Urothelium cell line (cell line): ENCODE data around the gene ING3.

Experiments
- DNase-seq: peaks from one replicate; pipeline ENCODE4 v3.0.0; 2011; ENCODE audit warnings: low spot score, mixed read lengths
- FAIRE-seq: peaks from 2 replicates; lab custom pipeline; 2011; peaks lifted over from hg19 to GRCh38; lab: Jason Lieb, UNC

Gene ING3, protein sequence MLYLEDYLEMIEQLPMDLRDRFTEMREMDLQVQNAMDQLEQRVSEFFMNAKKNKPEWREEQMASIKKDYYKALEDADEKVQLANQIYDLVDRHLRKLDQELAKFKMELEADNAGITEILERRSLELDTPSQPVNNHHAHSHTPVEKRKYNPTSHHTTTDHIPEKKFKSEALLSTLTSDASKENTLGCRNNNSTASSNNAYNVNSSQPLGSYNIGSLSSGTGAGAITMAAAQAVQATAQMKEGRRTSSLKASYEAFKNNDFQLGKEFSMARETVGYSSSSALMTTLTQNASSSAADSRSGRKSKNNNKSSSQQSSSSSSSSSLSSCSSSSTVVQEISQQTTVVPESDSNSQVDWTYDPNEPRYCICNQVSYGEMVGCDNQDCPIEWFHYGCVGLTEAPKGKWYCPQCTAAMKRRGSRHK

DNA sequence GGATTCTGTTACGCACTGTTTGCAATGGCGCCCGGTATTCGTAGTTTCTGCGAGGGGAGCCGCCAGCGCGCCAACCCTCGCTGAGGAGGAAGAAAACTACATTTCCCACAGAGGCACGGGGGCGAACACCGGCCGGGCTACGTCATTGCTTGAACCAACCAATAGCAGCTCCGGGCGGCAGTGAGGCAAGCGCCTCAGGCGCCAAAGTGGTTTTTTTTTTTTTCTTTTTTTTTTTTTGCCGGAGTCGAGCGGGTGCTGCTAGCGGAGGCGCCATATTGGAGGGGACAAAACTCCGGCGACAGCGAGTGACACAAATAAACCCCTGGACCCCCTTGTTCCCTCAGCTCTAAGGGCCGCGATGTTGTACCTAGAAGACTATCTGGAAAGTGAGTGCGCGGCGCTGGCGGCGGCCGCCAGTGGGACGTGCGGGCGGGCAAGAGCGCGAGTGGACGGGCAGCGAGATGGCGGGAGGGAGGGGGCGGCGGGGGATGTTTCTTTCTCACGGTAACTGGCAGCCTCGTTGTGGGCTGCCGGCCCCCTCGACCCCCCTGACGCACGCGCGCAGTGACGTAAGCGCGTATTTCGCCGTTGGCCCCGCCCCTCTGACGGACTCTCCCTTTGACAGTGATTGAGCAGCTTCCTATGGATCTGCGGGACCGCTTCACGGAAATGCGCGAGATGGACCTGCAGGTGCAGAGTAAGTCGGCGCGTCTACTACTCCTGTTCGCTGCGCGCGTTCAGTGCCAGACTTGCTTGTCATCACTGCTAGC is at the start of gene ING3:
ING3 (plus strand) TSS at position 239 of the 770 bp plus-strand sequence; CDS start at position 359, 120 bp downstream.
- no peak for FAIRE-seq
- DNase-seq, result peak; percentile 87

DNA sequence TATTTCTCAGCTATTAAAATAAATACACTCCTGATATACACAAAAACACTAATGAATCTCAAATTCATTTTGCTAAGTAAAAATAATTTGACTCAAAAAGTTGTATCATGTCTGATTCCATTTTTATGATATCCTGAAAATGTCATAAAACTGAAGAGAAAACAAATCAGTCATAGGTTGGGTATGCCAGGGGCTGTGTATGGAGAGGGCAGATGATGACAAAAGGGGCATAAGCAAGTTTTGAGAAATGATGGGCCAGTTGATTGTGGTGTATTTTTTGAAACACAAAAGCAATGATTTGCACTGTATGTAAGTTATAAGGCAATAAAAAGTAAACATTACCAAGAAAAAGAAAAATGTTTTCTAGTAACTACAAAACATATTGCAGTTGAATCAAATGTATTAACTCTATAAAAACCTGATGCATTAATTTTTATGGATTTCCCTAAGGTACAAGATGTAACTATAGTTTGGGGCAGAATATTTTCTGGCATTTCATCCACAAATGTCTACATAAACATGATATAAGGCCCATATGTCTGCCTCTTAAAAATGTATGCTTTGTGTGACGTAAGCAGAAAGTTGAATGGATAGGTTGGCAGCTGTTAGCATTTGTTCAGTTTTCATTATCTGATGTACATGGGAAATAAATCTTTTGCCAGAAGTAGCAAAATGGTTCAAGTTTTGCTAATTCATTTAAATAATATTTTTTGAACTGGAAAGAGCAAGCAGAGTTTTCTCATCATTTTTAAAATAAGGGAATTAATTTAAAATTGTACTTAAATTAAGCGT is 35.1 kb upstream of the ING3 start:
- FAIRE-seq (no peak), DNase-seq (no peak)

DNA sequence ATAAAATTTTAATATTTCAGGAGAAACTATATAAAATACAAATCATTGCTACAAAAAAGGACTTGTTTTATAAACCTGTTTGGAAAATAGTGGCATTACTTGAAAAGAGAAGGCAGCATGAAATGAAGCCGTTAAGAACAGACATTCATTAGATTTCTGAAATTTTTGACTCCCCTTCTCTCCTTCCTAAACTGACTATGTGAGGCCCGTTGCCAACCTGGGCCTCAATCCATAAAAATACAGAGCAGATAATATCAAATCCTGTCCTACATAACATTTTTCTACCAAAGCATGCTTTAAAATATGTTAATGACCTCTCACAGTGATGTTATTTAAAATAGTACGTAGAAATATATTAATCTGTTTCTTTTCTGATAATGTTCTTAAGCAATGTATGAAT is 34.5 kb upstream of the ING3 start:
- DNase-seq (no peak), FAIRE-seq (no peak)

DNA sequence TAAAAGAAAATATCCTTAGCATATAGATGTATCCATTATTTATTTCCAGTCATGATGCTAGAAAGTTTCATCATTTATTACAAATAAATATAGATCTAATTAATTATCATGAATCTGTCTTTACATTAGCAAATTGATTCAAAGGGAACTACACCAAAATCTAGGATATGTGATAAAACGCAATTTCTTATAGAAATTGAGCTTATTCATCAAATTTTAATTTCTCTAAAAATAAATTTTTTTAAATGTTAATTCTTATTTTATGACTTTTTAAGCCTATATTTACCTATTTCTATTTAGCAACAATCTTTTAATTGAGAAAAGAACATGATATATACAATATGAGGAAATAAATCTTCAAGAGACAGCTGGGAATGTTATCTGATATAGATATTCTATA is 34.0 kb upstream of the ING3 start:
- FAIRE-seq, result no peak

GRCh38 chr7:120919466-120919865 is 31.1 kb upstream of the ING3 start:
- DNase-seq, result no peak

More for the DNA sequence above, 34.0 kb upstream of the ING3 start:
- DNase-seq, result no peak

DNA sequence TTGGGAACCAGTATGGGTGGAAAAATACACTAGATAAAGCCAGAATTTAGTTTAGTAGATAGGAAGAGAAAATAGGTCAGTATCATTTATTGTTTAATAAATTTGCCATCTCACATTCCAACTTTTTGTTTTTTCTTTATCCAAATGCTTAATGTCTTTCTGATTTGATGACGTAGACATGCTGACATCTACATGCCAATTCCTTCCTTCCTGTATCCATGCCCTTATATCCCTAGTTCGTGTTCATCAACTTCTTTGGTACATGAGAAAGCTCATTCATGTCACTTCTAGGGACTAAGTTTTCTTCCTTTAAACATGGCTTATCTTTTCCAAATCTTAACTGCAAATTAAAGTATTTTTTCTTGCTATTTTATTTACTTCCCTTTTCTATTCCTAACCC is 30.5 kb upstream of the ING3 start:
- no peak for FAIRE-seq

More at GRCh38 chr7:120919466-120919865, 31.1 kb upstream of the ING3 start:
- FAIRE-seq, result no peak

DNA sequence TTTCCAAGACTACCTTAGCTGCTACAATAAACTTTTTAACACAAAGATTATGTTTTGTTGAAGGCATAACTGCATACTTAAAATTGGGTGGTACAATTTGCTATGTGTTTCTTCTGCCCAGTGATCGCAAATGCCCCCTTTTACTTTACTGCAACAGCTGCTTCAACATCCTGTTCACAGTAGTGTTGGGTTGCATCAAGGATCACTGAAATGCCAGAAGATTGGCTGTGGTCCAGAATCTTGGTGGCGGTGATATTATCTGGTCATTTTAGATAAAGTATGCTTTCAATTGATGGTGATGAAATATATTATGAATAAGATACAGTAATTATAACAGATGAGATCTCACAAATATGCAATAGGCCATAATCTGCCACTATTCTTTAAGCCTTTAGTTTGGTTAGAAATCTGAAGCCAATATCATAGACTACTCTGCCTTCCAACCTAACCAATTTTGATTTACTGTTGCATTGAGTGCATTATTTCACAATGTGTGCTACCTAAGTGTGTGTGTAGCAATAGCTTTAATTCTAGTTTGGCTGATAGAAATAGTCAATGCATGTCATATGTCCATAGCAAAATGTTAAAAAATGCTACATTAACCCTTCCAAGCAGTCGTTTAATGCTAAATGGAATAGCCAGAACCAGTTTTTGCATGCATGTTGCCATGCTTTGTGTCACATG is 29.8 kb upstream of the ING3 start:
- DNase-seq (no peak), FAIRE-seq (no peak)

More for the DNA sequence above, 30.5 kb upstream of the ING3 start:
- no peak for DNase-seq

DNA sequence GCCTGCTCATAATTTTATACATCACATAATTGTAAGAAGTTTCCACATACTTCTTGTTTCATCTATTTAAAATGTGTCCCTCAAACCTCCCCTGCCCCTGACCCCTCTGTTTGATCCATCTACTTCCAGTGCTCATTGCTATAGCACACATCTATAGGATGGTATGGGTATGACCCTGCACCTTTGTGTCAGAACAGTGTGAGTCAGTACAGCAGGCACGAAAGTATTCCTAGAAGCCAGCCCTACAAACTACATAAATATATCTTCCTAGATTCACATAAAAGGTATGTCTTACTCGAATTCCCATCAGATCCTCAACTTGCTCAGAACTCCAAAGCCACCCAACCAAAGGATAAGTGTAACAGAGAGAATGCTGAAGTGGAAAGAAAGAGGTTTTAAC is 25.7 kb upstream of the ING3 start:
- FAIRE-seq (no peak), DNase-seq (no peak)

DNA sequence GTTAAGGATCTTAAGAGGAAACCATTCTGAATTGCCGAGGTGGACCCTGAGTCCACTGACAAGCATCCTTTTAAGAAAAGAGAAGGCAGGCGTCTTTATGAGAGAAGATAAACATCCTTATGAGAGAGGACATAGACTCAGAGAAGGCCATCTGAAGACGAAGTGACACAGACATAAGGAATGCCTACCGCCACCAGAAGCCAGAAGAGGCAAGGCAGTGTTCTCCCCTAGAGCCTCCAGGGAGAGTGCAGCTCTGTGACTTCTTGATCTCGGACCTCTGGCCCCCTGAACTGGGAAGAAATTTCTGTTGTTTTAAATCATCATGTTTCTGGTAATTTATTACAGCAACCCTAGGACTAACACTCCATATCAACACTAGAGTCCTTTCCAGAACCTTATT is 25.2 kb upstream of the ING3 start:
- DNase-seq (no peak), FAIRE-seq (no peak)

DNA sequence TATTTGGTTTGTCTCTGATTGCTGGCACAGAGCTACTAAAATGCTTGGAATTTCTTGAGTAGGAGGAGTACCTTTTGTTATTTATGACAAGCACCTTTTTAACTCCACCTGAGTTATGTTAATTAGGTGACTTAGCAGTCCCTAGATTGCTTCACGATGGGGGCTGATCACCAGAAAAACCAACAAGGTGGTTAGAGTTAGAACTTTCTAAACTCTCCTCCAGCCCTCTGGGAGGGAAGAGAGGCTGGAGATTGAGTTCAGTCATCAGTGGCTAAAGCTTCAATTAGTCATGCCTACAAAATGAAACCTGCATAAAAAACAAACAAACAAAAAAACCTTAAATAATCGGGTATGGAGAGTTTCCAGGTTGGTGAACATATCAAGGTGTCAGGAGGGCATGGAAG is 23.6 kb upstream of the ING3 start:
- no peak for DNase-seq
- no peak for FAIRE-seq

DNA sequence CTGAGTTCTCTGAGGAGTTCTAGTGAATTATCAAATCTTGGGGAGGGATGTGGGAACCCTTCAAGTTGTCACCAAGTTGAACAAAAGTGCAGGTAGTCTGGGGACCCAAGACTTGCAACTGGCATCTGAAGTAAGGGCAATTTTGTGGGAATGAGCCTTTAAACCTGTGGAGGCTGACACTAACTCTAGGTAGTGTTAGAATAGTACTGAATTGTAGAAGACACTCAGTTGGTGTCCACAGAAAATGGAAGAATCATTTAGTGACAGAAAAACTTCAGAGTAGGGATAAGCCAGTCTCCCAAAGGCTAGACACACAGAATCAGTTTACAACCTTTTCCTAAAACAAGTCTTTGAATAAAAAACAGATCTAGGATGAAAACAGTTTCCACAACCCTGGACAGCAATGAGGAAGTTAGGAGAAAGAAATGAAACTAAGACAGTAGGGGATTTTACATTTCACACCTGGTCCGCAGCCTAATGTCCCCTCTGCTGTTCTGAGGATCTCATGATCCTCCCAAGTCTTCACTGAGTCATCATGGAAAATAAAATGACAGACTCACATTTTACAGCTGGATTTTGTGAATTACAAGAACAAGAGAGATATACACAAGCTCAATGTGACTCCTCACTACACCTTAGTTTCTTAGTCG is 23.0 kb upstream of the ING3 start:
- FAIRE-seq, result no peak

GRCh38 chr7:120931243-120931642 is 19.3 kb upstream of the ING3 start:
- DNase-seq, result no peak
- no peak for FAIRE-seq

More for the DNA sequence above, 23.0 kb upstream of the ING3 start:
- DNase-seq, result no peak

- DNase-seq, result no peak
- no peak for FAIRE-seq
These were observed 17.1 kb upstream of the ING3 start for GRCh38 chr7:120933475-120933874.

DNA sequence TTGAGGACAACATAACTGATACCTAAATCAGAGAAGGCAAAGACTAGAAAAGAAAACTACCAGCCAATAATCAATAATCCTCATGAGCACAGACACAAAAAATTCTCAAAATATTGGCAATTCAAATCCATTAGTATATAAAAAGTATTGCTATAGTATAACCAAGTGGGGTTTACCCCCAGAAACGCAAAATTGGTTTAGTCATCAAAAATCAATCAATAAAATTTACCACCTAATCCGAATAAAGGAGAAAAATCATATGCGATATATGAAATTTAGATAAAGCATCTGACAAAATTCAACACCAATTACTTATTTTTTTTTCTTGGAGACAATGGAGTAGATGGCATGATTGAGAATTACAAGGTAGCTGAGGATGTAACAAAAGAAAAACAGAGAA is 11.2 kb upstream of the ING3 start:
- FAIRE-seq (no peak), DNase-seq (no peak)

DNA sequence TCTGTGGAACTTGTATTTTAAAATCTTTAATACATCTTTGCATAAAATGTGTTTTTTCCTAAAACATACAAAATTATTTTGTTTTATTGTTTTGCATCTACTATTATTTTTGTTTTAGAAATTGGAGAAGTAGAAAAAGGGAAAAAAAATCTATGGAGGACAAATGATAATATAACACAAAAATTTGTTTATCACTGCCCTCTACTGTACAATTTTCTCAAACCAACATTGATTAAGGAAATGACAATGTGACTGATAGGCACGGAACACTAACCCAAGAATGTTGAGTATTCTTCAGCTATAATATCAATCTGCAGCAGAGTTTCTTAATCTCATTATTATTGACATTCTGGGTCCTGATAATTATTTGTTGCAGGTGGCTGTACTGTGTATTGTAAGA is 9.5 kb upstream of the ING3 start:
- DNase-seq, result peak; percentile 2
- no peak for FAIRE-seq

- no peak for FAIRE-seq
- no peak for DNase-seq
These were observed 8.7 kb upstream of the ING3 start for GRCh38 chr7:120941856-120942255.

DNA sequence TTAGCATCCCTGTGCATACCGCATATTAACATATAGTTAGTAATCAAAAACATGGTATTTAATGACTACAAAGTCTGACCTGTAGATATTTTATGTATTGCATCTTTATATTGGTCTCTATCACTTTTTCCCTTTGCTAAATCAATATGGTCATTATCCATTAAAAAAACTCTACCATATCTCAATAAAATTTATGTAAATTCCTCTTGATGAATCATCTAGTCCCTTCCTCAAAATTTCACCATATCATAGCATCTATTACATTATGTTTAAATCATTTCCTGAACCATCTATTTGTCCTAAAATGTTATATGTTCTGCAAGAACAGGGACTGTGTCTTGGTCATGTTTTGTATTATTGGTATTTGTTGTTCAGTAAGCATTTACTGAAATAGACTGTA is 7.7 kb upstream of the ING3 start:
- FAIRE-seq, result no peak

DNA sequence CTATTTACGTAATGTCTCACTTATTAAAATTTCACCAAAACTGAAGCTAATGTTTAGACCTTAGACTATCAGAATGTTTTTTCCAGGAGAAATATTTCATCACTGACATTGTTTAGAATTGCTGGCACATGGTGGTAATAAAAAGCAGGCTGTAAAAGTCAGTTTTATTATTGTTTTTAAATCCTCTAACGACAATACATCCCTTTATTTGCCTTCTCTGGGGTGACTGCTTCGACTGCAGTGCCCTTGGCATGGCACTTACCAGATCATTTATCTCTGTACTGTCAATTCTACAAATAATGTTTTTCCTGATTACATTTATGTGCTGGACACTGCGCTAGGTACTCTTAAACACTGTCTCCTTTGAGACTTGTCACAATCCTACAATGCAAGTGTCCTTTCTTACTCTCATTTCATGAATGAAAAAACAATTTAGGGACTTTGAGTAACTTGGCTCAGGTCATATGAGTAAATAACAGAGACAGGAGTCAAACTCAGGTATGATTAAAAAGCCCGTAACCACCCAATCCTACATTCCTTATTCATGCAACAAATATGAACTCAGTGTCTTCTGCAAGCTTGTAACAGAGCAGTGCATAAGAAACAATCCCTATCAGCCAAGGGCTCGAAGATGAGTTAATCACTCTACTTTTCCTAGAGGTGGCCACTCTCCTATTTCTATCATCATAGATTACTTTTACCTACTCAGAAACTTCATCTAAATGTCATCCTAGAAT is 5.6 kb upstream of the ING3 start:
- no peak for DNase-seq
- no peak for FAIRE-seq

More for the DNA sequence above, 7.7 kb upstream of the ING3 start:
- no peak for DNase-seq

GRCh38 chr7:120947980-120948379 is 2.6 kb upstream of the ING3 start:
- no peak for FAIRE-seq

More at GRCh38 chr7:120947980-120948379, 2.6 kb upstream of the ING3 start:
- no peak for DNase-seq
